WERI-Rb-1 (cell line): ENCODE results near the gene SUMF1.

ENCODE experiments used
- DNase-seq: peaks from one replicate; pipeline ENCODE4 v3.0.0-alpha.2; 2020
- H3K27ac ChIP-seq: fragments of 250-450 bp; sonication (Bioruptor Pico); 2 replicates; pipeline ENCODE4 v1.5.1; 2020; ENCODE audit warnings: mild to moderate bottlenecking, moderate library complexity
- H3K27me3 ChIP-seq: fragments of 250-450 bp; sonication (Bioruptor Pico); 2 replicates; pipeline ENCODE4 v1.5.1; 2021; ENCODE audit warnings: mild to moderate bottlenecking, low read depth, moderate library complexity; ENCODE audit not compliant: insufficient read depth, severe bottlenecking
- H3K36me3 ChIP-seq: fragments of 250-450 bp; sonication (Bioruptor Pico); 2 replicates; pipeline ENCODE4 v1.5.1; 2020; ENCODE audit warnings: mild to moderate bottlenecking, moderate library complexity
- H3K4me3 ChIP-seq: 2 replicates; pipeline ENCODE4 v1.5.1; 2011; ENCODE audit warnings: low read depth, mild to moderate bottlenecking, control low read depth, low read length
- H3K9me3 ChIP-seq: fragments of 250-450 bp; sonication (Bioruptor Pico); 2 replicates; pipeline ENCODE4 v1.5.1; 2021; ENCODE audit warnings: mild to moderate bottlenecking, moderate library complexity; ENCODE audit not compliant: severe bottlenecking
- CTCF ChIP-seq: IDR thresholded peaks from 2 replicates; pipeline ENCODE4 v1.5.1; 2011; ENCODE audit warnings: low read depth, mild to moderate bottlenecking, control low read depth, inconsistent platforms, low read length

Gene SUMF1

GRCh38 chr3:4341336-4341675, 125.8 kb downstream of the SUMF1 start:
- H3K36me3 ChIP-seq, result no peaks in the 10 kb centered on the region
- H3K9me3 ChIP-seq, result no peaks in the 10 kb centered on the region
- TF ChIP-seq CTCF, result no peak
- H3K27me3 ChIP-seq, result no peaks in the 10 kb centered on the region
- H3K27ac ChIP-seq, result no peak overlapping the region
- no peak for DNase-seq
- no peak overlapping the region for H3K4me3 ChIP-seq

DNA sequence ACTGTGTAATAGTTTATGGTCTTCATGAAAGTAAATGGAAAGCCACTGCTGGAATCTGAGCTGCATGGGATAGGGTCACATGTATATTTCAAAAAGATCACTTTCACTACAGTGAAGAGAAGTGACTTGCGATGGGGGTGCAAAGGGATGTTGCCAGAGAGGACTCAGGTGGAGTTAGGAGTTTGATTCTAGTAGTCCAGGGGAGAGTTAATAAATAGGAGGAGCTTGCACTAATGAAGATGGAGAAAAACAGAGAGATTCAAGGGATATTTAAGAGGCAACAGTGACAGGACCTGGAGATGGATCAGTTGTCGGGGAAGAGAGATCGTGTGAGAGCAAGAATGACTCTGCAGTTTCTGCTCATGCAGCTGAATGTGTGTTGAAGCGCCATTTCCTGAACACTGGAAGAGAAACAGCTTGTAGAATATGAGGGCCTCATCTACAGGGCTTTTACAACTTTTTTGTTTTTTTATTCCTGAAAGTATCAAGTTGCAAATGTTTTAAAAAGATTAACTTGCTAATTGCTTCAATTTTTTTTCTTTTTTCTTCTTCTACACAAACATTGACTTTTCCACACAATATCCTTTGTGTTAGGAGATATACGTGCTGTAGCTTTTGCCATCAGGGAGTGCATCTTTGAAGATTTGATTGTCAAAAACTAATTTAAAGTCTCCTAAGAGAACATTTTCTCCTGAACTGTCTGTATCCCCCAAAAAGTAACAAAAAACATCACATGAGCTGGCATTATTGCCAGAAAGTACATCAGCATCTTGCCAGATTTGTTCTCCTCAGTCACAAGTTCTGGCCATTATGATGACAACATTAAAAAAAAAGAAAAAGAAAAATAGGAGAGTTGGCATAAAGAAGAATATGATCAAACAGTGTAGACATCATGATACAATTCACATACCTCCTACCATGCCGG, 126.4 kb downstream of the SUMF1 start:
- Histone ChIP-seq H3K27ac (no peak overlapping the region), H3K4me3 (no peak overlapping the region), H3K36me3 (no peaks in the 10 kb centered on the region), H3K27me3 (no peaks in the 10 kb centered on the region), H3K9me3 (no peaks in the 10 kb centered on the region)
- TF ChIP-seq CTCF, result no peak
- no peak for DNase-seq

DNA sequence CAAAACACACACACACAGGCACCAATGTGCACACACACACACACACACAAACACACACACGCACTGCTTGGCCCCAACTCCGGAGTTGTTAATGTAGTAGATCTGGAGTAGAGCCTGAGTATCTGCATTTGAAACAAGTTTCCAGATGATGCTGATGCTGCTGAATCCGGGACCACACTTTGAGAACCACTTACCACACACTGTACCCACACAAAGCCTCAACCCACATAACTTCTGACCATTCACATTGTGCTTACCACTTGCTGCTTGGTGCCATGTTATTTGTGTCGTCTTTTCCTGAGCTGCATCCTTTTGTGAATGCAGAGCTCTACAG, 127.0 kb downstream of the SUMF1 start:
- H3K4me3 ChIP-seq, result no peak overlapping the region
- H3K27me3 ChIP-seq, result no peaks in the 10 kb centered on the region
- DNase-seq, result no peak
- no peaks in the 10 kb centered on the region for H3K36me3 ChIP-seq
- TF ChIP-seq CTCF, result no peak
- no peaks in the 10 kb centered on the region for H3K9me3 ChIP-seq
- H3K27ac ChIP-seq, result no peak overlapping the region

- DNase-seq, result no peak
- Histone ChIP-seq H3K9me3 (no peaks in the 10 kb centered on the region), H3K27me3 (no peaks in the 10 kb centered on the region), H3K4me3 (no peak overlapping the region), H3K27ac (no peak overlapping the region), H3K36me3 (no peaks in the 10 kb centered on the region)
- TF ChIP-seq CTCF, result 0 out of 2 replicates have a peak, but pooled peaks have one; percentile 1
Observed at GRCh38 chr3:4338751-4339150, 128.3 kb downstream of the SUMF1 start.

DNA sequence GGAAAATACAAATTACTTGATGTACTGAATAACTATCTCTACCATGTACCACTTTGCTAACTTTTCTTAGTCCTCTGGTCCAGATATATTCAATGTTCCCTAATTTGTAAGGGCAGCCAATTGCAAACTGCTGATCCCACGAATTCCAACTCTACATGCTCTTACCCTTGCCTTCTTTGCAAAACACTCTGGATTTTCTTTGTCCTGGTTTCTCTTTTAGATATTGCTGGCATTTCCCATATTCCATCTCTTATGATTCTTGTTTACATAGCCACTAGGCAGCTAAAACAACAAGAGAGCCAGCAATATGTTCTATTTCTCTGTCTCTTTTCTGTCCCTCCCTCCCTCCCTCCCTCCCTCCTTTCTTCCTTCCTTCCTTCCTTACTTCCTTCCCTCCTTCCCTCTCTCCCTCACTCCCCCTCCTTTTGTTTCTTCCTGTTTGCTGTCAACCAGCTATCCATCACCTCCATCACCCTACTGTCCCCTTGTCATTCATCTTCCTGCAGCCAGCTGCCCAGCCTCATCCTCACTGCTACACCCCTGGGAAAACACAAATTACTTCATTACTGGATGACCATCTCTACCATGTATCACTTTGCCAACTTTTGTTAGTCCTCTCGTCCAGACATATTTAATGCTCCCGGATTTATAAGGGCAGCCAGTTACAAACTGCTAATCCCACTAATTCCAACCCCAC, 130.1 kb downstream of the SUMF1 start:
- TF ChIP-seq CTCF, result no peak
- H3K4me3 ChIP-seq, result no peak overlapping the region
- no peaks in the 10 kb centered on the region for H3K36me3 ChIP-seq
- no peak overlapping the region for H3K27ac ChIP-seq
- no peaks in the 10 kb centered on the region for H3K27me3 ChIP-seq
- no peak for DNase-seq
- H3K9me3 ChIP-seq, result no peaks in the 10 kb centered on the region
